T-helper 9 cell (primary cell): ENCODE results near the gene SIX5.
"Not testable (repeated sequence)": the region's sequence is repeated elsewhere in the genome, so short reads cannot be mapped to it uniquely, and the experiment has no call there.

ENCODE experiments used
- DNase-seq: peaks from one replicate; pipeline ENCODE4 v3.0.0-alpha.2; 2020

SIX5 gene

DNA sequence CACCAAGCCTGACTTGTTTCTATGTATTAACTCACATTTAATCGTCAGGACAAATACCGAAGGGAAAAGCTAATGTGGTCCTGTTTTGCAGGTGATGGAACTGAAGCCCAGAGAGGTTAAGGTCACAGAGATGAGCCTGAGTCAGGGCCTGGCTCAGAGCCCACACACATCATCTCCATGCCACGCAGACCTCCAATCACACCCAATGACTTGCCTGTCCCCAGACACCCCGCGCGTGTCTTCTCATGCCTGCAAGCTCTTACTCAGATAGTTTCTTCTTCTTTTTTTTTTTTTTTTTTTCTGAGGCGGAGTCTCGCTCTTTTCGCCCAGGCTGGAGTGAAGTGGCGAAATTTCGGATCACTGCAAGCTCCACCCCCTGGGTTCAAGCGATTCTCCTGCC is 16.4 kb downstream of the SIX5 start:
- DNase-seq = no peak

DNA sequence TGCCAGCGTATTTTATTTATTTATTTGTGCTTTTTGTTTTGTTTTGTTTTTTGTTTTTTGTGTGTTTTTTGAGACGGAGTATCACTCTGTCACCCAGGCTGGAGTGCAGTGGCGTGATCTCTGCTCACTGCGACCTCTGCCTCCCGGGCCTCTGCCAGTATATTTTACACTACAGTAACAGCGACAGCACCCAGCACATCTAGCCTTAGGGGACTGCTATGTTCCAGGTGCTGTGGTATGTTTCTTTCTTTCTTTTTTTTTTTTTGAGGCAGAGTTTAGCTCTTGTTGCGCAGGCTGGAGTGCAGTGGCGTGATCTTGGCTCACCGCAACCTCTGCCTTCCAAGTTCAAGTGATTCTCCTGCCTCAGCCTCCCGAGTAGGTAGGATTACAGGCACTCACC is 17.6 kb downstream of the SIX5 start:
- not testable (repeated sequence) for DNase-seq

DNA sequence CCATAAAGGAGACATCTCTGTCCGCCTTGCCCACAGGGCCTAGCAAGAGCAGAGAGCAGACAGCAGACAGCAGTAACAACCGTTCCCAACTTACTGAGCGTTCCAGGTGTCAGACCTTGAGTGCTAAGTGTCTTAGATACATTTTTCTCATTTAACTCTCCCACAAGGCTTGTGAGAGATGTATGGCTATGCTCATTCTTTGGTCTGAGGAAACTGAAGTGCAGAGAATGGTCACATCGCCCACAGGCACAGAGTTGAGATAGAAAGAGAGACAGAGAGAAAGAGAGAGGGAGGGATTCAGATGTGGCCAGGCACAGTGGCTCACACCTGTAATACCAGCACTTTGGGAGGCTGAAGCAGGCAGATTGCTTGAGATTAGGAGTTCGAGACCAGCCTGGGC is 21.5 kb downstream of the SIX5 start:
- DNase-seq = no peak

DNA sequence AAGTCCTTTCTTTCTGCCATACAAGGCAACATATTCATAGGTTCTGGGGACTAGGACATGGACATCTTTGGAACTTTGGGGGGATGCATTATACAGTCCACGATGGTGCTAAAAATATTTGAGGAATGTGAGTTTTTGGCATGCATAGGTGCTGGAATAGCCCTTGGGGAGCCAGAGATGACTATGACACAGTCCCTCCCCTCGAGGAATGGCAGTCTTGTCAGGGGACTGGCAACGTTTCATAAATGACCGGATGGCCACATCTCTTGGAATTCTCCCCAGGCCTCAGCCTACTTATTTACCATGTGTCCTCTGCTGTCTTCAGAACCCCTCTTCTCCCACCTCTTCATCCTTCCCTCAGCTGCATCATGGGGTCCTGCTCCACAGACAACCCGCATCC is 22.2 kb downstream of the SIX5 start:
- DNase-seq = no peak

DNA sequence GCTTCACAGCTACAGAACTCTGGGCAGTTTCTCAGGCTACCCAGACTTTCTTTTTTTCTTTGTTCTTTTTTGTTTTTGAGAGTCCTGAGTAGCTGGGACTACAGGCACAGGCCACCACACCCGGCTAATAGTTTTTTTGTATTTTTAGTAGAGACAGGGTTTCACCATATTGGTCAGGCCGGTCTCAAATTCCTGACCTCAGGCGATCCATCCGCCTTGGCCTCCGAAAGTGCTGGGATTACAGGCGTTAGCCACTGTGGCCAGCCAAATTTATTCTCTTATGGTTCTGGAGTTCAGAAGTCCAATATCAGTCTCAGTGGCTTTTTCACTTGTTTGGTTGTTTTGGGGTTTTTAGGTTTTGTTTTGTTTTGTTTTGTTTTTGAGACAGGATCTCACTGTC is 23.4 kb downstream of the SIX5 start:
- no peak for DNase-seq

DNA sequence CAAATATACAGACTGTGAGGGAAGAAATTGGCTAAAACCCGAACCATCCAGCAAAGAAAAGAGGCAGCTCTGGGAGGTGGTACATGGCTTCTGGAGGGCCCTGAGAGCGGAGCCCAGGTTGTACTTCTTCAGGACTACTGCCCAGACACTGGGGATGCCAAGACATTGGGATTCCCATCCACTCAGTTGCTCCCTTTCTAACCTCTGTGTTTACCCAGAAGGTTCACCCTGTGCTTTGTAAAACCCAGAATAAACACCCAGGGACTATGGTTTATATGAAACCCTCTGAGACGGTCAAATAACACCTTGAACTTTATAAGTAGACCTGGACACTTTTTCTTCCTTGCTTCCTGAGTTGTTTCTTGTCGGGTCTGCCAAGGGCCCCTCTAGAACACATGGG is 26.1 kb downstream of the SIX5 start:
- DNase-seq = no peak

DNA sequence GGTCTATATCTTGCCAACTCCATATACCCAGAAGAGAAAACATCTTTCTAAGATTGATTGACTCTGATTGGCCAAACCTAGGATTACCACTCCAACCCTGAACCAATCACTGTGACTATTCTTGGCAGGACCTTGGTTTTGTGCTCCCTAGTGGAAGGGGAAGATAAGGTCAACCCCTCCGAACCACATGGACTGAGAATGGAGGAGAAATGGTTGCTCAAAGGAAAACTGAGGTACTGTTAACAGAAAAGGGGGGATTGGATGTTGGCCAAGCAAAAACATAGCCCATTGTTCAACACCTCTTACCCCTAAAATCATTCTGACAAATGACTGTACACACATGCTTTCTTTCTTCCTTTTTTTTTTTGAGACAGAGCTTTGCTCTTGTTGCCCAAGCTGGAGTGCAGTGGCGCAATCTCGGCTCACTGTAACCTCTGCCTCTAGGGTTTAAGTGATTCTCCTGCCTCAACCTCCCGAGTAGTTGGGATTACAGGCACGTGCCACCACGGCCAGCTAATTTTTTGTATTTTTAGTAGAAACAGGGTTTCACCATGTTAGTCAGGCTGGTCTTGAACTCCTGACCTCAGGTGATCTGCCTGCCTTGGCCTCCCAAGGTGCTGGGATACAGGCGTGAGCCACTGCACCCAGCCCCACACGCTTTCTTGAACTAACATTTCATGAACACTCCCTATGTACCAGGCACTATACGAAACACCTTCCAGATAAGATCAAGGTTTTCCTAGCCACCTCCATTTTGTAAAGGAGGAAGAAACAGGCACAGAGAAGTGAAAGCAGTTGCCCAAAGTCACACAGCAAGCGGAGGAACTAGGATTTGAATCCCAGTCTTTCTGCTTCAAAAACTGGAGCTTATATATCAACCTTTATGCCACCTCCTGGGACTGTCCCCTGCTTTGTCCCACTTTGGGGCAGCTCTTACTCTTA is 29.3 kb downstream of the SIX5 start:
- no peak for DNase-seq

DNA sequence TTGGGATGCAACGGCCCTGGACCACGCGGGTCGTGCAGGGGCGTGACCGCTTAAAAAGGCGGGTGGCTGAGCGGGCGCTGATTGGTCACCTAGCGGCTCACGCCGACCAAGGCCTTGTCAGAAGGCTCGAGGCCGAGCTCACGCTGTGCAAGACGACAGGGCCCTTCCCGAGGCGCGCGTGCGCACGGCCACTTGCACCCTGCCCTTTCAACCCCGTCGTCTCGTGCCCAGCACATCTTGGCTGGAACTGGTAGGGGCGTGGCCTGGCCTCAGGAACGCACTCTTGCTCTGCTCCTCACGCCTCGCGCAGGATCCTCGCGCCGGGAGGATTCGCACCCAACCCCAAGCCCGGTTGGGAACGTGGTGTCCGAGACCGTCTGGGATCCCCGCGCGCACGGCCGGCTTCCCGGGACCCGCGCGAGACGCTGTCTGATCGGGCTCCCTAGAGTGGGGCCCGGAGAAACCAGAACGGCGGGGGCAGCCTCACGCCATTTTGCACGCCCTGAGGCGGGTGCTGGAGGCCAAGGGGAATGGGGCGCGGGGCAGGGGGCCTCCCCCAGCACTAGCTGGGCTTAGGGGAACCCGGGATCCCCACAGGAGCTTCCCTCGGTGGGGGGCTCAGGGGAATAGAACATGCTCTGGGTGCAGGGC is 35.8 kb downstream of the SIX5 start, which contains the start of gene MEIOSIN:
Gene MEIOSIN (plus strand): TSS at position 280 of the 651 bp plus-strand sequence. CDS start 1,938 bp downstream, outside the sequence.
- no peak for DNase-seq

DNA sequence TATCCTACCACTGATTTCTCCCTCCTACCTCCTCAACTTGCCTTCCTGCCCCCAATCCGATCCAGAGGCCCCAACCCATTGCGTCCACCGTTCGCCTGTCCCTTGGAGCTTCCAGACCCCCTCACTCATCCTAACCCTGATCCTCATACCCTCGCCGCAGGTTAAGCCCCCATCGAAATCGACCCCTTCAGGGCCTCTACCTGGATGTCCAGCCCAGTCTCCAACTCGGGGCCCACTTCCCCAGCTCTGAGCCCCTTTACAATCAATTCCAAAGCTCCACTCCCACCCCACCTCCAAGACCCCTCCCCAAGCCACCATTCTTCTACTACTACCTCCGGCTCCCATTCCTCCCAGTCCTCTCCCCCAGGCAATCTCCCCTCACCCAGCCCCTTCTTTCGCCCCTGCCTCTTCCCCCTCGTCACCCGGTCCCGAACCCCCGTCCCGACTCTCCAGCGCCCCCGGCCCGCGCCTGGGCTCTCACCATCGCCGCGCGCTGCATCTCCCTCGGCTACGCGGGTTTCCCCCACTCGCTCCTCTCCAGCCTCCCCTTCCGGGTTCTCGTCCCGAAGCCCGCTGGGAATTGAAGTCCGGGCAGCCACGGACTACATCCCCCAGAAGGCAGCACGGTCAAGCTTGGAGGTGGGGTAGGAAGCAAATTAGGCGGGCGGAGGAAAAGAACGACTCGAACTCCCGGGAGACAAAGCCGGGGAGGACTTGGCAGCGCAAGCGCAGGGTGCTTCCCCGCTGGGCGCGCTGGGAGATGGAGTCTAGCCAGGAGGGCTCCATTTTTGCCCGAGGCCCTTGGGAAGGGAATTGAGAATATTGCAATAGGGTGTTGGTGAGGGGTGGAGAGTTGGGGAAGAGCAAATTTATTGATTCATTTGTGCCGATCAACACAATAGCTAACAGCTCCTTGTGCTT is 38.4 kb downstream of the SIX5 start, which contains the start of gene FBXO46:
Gene FBXO46 (minus strand): TSS at position 529 of the 921 bp plus-strand sequence. CDS start 17,401 bp downstream, outside the sequence.
- DNase-seq = peak; percentile 87

DNA sequence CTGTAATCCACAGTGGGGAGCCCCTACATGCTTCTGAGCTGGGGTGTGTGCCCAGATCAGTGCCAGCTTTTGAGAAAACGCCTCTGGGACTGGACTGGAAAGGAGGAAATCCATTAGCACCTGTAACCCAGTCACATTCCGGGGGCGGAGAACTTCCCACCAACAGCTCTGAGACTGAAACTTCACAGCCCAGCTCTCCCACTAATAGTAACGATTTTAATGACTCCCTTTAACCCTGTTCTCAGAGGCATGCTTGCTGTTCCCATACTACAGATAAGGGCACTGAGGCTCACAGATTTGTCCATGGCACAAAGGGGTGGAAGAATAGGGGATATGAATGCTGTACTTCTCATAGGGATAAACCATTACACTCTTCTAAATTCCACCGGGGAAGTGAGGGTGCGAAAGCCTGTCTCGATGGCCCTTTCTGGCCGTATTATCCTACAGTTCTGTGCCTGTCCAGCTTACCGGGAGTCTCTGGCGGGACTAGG is 39.2 kb downstream of the SIX5 start:
- DNase-seq = no peak

DNA sequence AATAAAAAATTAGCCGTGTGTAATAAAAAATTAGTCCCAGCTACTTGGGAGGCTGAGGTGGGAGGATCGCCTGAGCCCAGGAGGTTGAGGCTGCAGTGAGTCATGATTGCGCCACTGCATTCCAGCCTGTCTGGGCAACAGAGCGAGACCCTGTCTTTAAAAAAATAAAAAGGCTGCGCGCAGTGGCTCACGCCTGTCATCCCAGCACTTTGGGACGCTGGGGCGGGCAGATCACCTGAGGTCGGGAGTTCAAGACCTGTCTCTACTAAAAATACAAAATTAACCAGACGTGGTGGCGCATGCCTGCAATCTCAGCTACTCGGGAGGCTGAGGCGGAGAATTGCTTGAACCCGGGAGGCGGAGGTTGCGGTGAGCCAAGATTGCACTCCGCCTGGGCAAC is 40.4 kb downstream of the SIX5 start:
- not testable (repeated sequence) for DNase-seq

DNA sequence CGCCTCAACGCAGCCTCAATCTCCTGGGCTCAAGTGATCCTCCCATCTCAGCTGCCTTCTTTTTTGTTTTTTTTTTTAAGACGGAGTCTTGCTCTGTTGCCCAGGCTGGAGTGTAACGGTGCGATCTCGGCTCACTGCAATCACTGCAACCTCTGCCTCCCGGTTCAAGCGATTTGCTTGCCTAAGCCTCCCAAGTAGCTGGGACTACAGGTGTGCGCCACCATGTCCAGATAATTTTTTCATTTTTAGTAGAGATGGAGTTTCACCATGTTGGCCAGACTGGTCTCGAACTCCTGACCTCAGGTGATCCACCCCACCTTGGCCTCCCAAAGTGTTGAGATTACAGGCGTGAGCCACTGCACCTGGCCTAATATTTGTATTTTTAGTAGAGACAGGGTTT is 49.0 kb downstream of the SIX5 start:
- not testable (repeated sequence) for DNase-seq

DNA sequence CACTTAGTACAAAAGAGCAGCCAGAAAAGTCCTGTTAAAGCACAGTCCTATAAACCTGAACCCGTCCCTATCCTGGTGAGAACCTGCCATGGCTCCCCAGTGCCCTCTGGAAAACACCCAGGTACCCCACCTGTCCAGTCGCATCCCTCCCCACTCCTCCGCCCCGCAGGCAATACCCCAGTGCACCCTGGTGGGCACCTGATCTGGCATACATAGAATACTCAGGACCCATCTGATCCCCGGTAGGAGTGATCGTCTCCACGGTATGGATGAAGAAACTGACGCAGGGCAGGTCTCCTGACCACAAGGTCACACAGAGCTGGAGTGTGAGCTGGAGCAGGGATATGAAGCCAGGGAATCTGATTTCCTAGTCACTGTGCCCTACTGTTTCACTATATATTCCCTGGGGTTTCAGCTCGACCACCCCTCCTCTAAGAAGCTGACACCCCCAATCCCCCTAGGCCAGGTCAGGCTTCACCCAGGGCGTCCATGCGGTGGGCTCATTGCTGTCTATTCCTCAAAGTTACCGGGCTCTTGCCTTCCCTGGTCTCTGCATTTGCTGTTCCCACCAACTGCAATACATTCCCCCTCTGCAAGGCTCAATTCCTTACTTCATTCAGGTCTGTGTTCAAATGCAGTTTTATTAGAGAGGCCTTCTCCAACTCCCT is 50.9 kb downstream of the SIX5 start:
- DNase-seq = no peak

DNA sequence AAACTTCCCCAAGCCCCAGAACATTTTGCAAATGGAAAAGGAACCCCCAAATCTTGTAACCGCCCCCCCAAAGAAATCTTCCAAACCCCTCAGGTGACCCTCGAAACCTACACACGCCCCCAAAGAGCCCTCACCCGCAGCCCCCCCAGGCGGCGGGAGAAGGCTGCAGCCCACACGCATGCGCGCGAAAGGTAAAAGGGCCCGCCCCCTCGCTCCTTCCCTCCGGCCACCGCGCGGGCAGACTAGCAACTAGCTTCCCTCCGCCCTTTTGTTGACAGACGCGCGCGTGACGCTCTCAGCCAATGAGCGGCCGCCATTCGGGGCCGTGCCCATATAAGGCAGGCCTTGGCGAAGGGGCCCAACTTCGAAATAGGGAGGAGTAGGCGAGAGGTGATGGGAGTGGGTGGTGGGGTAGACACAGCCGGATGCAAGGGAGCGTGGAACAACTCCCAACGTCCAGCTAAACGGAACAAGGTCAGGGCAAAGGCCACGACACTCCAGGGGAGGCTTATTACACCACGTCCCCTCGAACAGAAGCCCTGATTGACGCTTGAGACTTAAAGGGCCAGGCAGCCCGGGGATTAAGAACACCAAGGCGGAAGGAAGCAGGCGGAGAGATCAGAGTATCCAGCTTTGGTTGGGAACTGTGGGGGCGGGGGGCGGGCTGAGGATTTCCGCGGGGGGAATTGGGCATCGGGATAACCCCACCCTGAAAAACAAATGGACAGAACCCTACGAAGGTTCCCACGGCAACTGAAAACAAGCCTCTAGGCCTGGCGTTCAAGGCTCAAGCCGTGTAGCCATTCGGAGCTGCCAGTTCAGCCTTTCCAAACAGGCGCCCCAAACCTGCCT is 51.7 kb downstream of the SIX5 start:
- DNase-seq = peak; percentile 93

DNA sequence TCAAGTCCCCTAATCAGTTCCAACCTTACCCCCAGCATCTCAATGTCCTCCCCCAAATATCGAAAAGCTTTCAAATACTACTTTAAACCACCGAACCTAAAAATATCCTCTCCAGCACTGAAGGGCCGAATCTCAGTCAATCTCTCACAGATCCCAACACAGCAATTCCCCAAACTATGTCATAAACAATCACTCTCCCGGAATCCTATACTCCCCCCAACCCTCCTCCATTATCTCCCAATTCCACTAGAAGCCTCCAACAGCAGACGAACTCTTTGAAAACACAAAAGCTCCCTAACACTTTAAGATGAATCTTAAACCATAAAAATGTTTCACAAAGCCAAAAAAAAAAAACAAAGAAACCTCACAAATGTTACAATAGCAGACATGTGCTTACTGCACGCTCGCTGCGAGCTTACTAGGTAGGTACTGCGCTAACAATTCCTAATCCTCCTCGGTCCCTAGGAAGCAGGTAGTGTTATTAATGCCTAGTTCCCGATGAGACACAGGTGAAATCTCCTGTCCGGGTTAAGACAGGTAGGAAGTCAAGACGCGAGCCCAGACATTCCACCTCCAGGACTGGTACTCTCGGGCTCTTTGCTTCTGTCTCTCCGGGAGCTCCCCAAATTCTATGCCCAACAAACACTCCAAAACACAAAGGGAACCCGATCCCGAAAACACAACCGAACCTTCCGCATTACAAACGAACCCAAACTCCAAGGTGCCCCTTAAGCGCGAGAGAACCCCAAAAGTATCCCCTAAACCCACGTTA is 52.5 kb downstream of the SIX5 start:
- DNase-seq = peak; percentile 11

DNA sequence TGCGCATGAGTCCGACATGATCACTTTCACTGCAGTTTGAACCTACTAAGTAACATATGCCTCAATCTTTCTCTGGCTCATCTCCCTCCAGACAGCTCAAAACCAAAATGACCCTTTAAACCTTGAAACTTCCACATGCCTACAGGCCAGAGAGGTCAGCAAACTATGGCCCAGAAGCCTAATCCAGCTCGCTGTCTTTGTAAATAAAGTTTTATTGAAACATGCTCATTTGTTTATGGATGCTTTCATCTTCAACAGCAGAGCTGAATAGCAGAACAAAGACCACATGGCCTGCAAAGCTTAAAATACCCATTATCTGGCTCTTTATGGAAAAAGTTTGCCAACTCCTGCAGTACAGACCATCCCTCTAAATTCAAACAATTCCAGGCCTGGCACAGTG is 53.9 kb downstream of the SIX5 start:
- DNase-seq = no peak
